H1 (cell line): ENCODE data around the gene TESMIN. TPM values are rescaled to one million over a fixed set of nuclear protein-coding genes. Genes with fewer than 3 reads are reported as not detected.

Source experiments
- CTCF ChIA-PET: fragments of 300-600 bp; sonication (Branson Sonifier 250); formaldehyde crosslinking; loops from one replicate; lab custom pipeline; 2021; ENCODE audit not compliant: partially characterized antibody; lab: Charles Lee
- POLR2A ChIA-PET: fragments of 300-600 bp; sonication (Branson Sonifier 250); formaldehyde crosslinking; loops from one replicate; lab custom pipeline; 2021; ENCODE audit warnings: inconsistent platforms; ENCODE audit not compliant: partially characterized antibody; lab: Charles Lee
- DNase-seq, 2 experiments: peaks; one replicate each; pipeline versions ENCODE4 v3.0.0 to v3.0.0-alpha.2; 2010 to 2022; ENCODE audit warnings: low spot score in 2 of 2, low read depth in 1 of 2, mixed read lengths in 1 of 2
- FAIRE-seq: peaks from 2 replicates; lab custom pipeline; 2011; peaks lifted over from hg19 to GRCh38; lab: Jason Lieb, UNC
- H2AFZ ChIP-seq: 2 replicates; pipeline ENCODE4 v1.8.1; 2012; ENCODE audit warnings: low read length, inconsistent platforms
- H2AK5ac ChIP-seq: 2 replicates; pipeline ENCODE4 v1.6.1; 2013; ENCODE audit warnings: low read depth, low read length
- H2BK120ac ChIP-seq: replicated peaks from 2 replicates; pipeline ENCODE3; 2013; ENCODE audit warnings: low read depth, low read length, inconsistent platforms
- H2BK12ac ChIP-seq: 2 replicates; pipeline ENCODE4 v1.6.1; 2013; ENCODE audit warnings: low read depth, low read length
- H2BK15ac ChIP-seq: 2 replicates; pipeline ENCODE4 v1.6.1; 2013; ENCODE audit warnings: low read length
- H2BK20ac ChIP-seq: 2 replicates; pipeline ENCODE4 v1.6.1; 2013; ENCODE audit warnings: low read length
- H2BK5ac ChIP-seq: 2 replicates; pipeline ENCODE4 v1.6.1; 2013; ENCODE audit warnings: low read depth, low read length
- H3K14ac ChIP-seq: 2 replicates; pipeline ENCODE4 v1.6.1; 2013; ENCODE audit warnings: inconsistent platforms; ENCODE audit not compliant: insufficient read length
- H3K18ac ChIP-seq: 2 replicates; pipeline ENCODE4 v1.6.1; 2013; ENCODE audit warnings: low read length; ENCODE audit errors: extremely low read depth
- H3K23ac ChIP-seq: 2 replicates; pipeline ENCODE4 v1.6.1; 2013; ENCODE audit warnings: inconsistent platforms; ENCODE audit not compliant: insufficient read length
- H3K23me2 ChIP-seq: 2 replicates; pipeline ENCODE4 v1.6.1; 2013; ENCODE audit warnings: low read depth, low read length
- H3K27ac ChIP-seq: 2 replicates; pipeline ENCODE4 v1.6.1; 2011; ENCODE audit warnings: low read depth, low read length, inconsistent platforms
- H3K27me3 ChIP-seq, 4 experiments: replicated peaks in 1 of 4; 1 replicate in 1 of 4; 2 replicates in 3 of 4; pipeline versions ENCODE4 v1.6.1 to v1.8.1; 2011 to 2013; ENCODE audit warnings: low read length in 3 of 4, mild to moderate bottlenecking in 3 of 4, inconsistent platforms in 2 of 4, mixed read lengths in 2 of 4, moderate library complexity in 1 of 4; ENCODE audit not compliant: control insufficient read depth in 3 of 4, insufficient read depth in 3 of 4; ENCODE audit errors: extremely low read depth in 1 of 4
- H3K36me3 ChIP-seq, 4 experiments: 2 replicates each; pipeline versions ENCODE4 v1.6.1 to v1.8.1; 2011 to 2013; ENCODE audit warnings: mild to moderate bottlenecking in 4 of 4, low read length in 3 of 4, moderate library complexity in 2 of 4, control low read depth in 1 of 4, inconsistent platforms in 1 of 4; ENCODE audit not compliant: insufficient read depth in 4 of 4, control insufficient read depth in 2 of 4
- H3K4ac ChIP-seq: replicated peaks from 2 replicates; pipeline ENCODE3; 2013; ENCODE audit warnings: low read length, low read depth, mixed read lengths, inconsistent platforms; ENCODE audit not compliant: insufficient read length
- H3K4me1 ChIP-seq, 4 experiments: replicated peaks in 1 of 4; 1 replicate in 1 of 4; 2 replicates in 3 of 4; pipeline versions ENCODE4 v1.6.1 to v1.8.1; 2011 to 2013; ENCODE audit warnings: low read length in 3 of 4, inconsistent platforms in 2 of 4, mixed read lengths in 1 of 4; ENCODE audit not compliant: insufficient read depth in 4 of 4, control insufficient read depth in 3 of 4
- H3K4me2 ChIP-seq, 2 experiments: 2 replicates each; pipeline versions ENCODE4 v1.6.1 to v1.8.1; 2011 to 2013; ENCODE audit warnings: low read depth in 2 of 2, low read length in 2 of 2, control low read depth in 1 of 2, inconsistent platforms in 1 of 2, mild to moderate bottlenecking in 1 of 2; ENCODE audit not compliant: insufficient read depth in 1 of 2
- H3K4me3 ChIP-seq, 4 experiments: fragments of 200-600, 300-600 bp in 1 of 4; sonication (generic), shearing (Covaris generic), sonication (Bioruptor Twin) in 1 of 4; 2 replicates each; pipeline versions ENCODE4 v1.5.1 to v1.8.1; 2011 to 2016; ENCODE audit warnings: low read length in 4 of 4, low read depth in 3 of 4, control low read depth in 2 of 4, inconsistent platforms in 2 of 4, mild to moderate bottlenecking in 2 of 4, mixed read lengths in 1 of 4, moderate library complexity in 1 of 4; ENCODE audit not compliant: insufficient read depth in 2 of 4; ENCODE audit errors: extremely low read depth in 1 of 4
- H3K56ac ChIP-seq: replicated peaks from 2 replicates; pipeline ENCODE3; 2013; ENCODE audit warnings: low read depth, mild to moderate bottlenecking, mixed read lengths, low read length, inconsistent platforms; ENCODE audit not compliant: insufficient read length
- H3K79me1 ChIP-seq: 2 replicates; pipeline ENCODE4 v1.6.1; 2013; ENCODE audit warnings: low read depth, low read length, control low read depth
- H3K79me2 ChIP-seq, 2 experiments: 2 replicates each; pipeline versions ENCODE4 v1.6.1 to v1.8.1; 2012 to 2013; ENCODE audit warnings: low read length in 2 of 2, mild to moderate bottlenecking in 2 of 2, inconsistent platforms in 1 of 2; ENCODE audit not compliant: insufficient read depth in 2 of 2, control insufficient read depth in 1 of 2
- H3K9ac ChIP-seq, 4 experiments: replicated peaks in 1 of 4; 1 replicate in 1 of 4; 2 replicates in 3 of 4; pipeline versions ENCODE4 v1.6.1 to v1.8.1; 2011 to 2013; ENCODE audit warnings: low read depth in 3 of 4, low read length in 3 of 4, control low read depth in 2 of 4, mild to moderate bottlenecking in 2 of 4, moderate library complexity in 2 of 4, inconsistent platforms in 1 of 4; ENCODE audit errors: extremely low read depth in 1 of 4
- H3K9me3 ChIP-seq, 2 experiments: 2 replicates each; pipeline versions ENCODE4 v1.6.1 to v1.8.1; 2012 to 2013; ENCODE audit warnings: mild to moderate bottlenecking in 2 of 2, moderate library complexity in 2 of 2, control low read depth in 1 of 2, inconsistent platforms in 1 of 2, low read depth in 1 of 2, low read length in 1 of 2, mixed read lengths in 1 of 2; ENCODE audit not compliant: insufficient read depth in 2 of 2
- H4K20me1 ChIP-seq, 2 experiments: replicated peaks in 1 of 2; 2 replicates each; pipeline versions ENCODE3 to v1.8.1; 2011 to 2013; ENCODE audit warnings: inconsistent platforms in 2 of 2, low read length in 2 of 2, mild to moderate bottlenecking in 1 of 2; ENCODE audit not compliant: insufficient read depth in 2 of 2, control insufficient read depth in 1 of 2
- H4K5ac ChIP-seq: 2 replicates; pipeline ENCODE4 v1.6.1; 2013; ENCODE audit warnings: low read length, low read depth, mixed read lengths, inconsistent platforms; ENCODE audit not compliant: insufficient read length
- H4K8ac ChIP-seq: 2 replicates; pipeline ENCODE4 v1.8.0; 2013; ENCODE audit warnings: mild to moderate bottlenecking, moderate library complexity, low read length, inconsistent platforms; ENCODE audit not compliant: insufficient read depth; ENCODE audit errors: extremely low read depth
- H4K91ac ChIP-seq: replicated peaks from 2 replicates; pipeline ENCODE3; 2013; ENCODE audit warnings: low read length, mixed read lengths, inconsistent platforms; ENCODE audit not compliant: insufficient read length
- KDM1A ChIP-seq: fragments of 200-600, 300-600 bp; sonication (generic); IDR thresholded peaks from 2 replicates; pipeline ENCODE4 v1.7.1; 2016; ENCODE audit warnings: mild to moderate bottlenecking, low read length, borderline replicate concordance
- RFX5 ChIP-seq: IDR thresholded peaks from 2 replicates; pipeline ENCODE4 v1.6.1; 2011; ENCODE audit warnings: low read depth, low read length, improper control_type of control experiment, borderline replicate concordance
- WGBS, 2 experiments: shearing (Covaris generic) in 1 of 2; methylation state at CpG; one replicate each; pipeline versions ENCODE4 v1.1.6 to v1.1.7; 2013 to 2015; ENCODE audit warnings: low lambda C conversion rate in 2 of 2, mixed read lengths in 2 of 2, inconsistent platforms in 1 of 2, low coverage in 1 of 2, missing lambda C conversion rate in 1 of 2; ENCODE audit not compliant: insufficient replicate concordance in 2 of 2, insufficient coverage in 1 of 2, insufficient read length in 1 of 2; ENCODE audit errors: extremely low coverage in 1 of 2, missing lambda C conversion rate in 1 of 2; 5-methylcytosine and 5-hydroxymethylcytosine counted together
- polyA plus RNA-seq, 7 experiments: library from polyadenylated mRNA; depleted of rRNA in 3 of 7; stranded (reverse) in 5 of 7; unstranded in 2 of 7; fragments of >200 nt in 5 of 7; fragments of 200-250 nt in 2 of 7; gene quantifications; 1 replicate in 5 of 7; 2 replicates in 1 of 7; 4 replicates in 1 of 7; pipeline versions ENCODE4 v1.2.1 to v1.2.3, GENCODE V29; 2011 to 2013; ENCODE audit warnings: missing spikeins in 2 of 7, mixed read lengths in 2 of 7
- total RNA-seq: library from RNA; stranded (reverse); fragmentation: NEBNext Ultra II Directional; extraction: Animal tissue kit (Norgen Biotek cat#: 25700); gene quantifications from 2 replicates; pipeline ENCODE4 v1.2.1, GENCODE V29; 2021
- TF ChIP-seq, protein P1 (sequence below): IDR thresholded peaks from 2 replicates; pipeline ENCODE4 v1.6.1; 2012; ENCODE audit warnings: inconsistent platforms

Gene TESMIN
- total and polyA plus RNA-seq, 2 of the 8 experiments (the other 6 are each of a cell fraction or from before 2014, with no cell fraction given): 22.6 to 61.1 TPM

DNA sequence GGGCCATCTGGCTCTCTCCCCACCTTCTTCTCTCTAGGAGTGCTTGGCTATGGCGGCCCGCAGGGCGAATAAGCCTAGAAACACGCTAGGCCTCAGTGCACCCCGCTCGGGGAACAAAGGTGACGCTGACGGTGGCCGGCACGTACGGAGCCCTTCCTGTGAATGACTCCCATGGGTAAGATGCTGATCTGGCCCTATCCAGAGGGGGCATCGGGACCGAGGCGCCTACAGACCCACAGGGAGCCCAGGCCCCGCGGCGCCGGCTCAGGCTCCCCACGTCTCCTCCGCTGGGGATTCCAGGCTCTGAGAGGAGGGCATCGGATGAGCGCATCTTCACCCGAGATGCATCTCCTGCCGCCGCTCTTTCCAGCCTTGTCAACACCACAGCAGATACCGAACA lies 31.4 kb upstream of the TESMIN start:
- FAIRE-seq: no peak
- TF ChIP-seq, protein P1, sequence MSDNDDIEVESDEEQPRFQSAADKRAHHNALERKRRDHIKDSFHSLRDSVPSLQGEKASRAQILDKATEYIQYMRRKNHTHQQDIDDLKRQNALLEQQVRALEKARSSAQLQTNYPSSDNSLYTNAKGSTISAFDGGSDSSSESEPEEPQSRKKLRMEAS: no peak
- TF ChIP-seq KDM1A (no peak), RFX5 (no peak)

More for the DNA sequence above, 31.4 kb upstream of the TESMIN start:
- no peak overlapping the region for H4K91ac ChIP-seq
- H2AK5ac ChIP-seq: no peak overlapping the region
- POLR2A ChIA-PET: interaction anchor here (1.2 kb wide), 1 partner anchor 12 kb away, joined by 3 read pairs; no protein-coding TSS in a partner anchor
- no peak overlapping the region for H3K56ac ChIP-seq
- no peak overlapping the region for H2BK120ac ChIP-seq
- no peak overlapping the region for H3K4ac ChIP-seq
- no peak overlapping the region for H3K4me2 ChIP-seq
- no peaks in the 10 kb centered on the region for H3K23me2 ChIP-seq
- H3K4me1 ChIP-seq: peaks cover 0 to 4% (median 0%) of the 10 kb centered on the region in 4 experiments; a peak in 2 of 7 replicates
- H2BK12ac ChIP-seq: no peak overlapping the region
- no peak overlapping the region for H3K23ac ChIP-seq
- no peaks in the 10 kb centered on the region for H3K9me3 ChIP-seq
- 92% methylated on average over 25 of the region's 26 CpGs; no CpG with 5 or more reads in 1 of the 2 experiments for WGBS, 2 experiments
- no peak overlapping the region for H3K9ac ChIP-seq
- no peak overlapping the region for H3K14ac ChIP-seq
- H3K4me3 ChIP-seq: no peak overlapping the region
- no peaks in the 10 kb centered on the region for H4K20me1 ChIP-seq
- H3K27ac ChIP-seq: no peak overlapping the region
- H2BK5ac ChIP-seq: no peak overlapping the region
- DNase-seq: no peak
- H2BK15ac ChIP-seq: no peak overlapping the region
- H2BK20ac ChIP-seq: no peak overlapping the region
- no peak overlapping the region for H3K18ac ChIP-seq
- H3K27me3 ChIP-seq: no peaks in the 10 kb centered on the region
- H2AFZ ChIP-seq: no peak overlapping the region
- H4K5ac ChIP-seq: no peak overlapping the region
- no peaks in the 10 kb centered on the region for H3K79me1 ChIP-seq
- CTCF ChIA-PET: interaction anchor here (1.2 to 1.7 kb wide), 2 partner anchors 10 to 15 kb away, joined by 3 to 4 read pairs; no protein-coding TSS in a partner anchor
- no peaks in the 10 kb centered on the region for H3K79me2 ChIP-seq
- no peak overlapping the region for H4K8ac ChIP-seq
- no peaks in the 10 kb centered on the region for H3K36me3 ChIP-seq
